Ishikawa (cell line): Measurements from ENCODE around the gene ZNF524.

Experiments
- CEBPB ChIP-seq: IDR thresholded peaks from 2 replicates; pipeline ENCODE4 v1.6.1; 2012
- CREB1 ChIP-seq: IDR thresholded peaks from 2 replicates; pipeline ENCODE4 v1.6.1; 2012; ENCODE audit warnings: low read depth
- EGR1 ChIP-seq: IDR thresholded peaks from 2 replicates; pipeline ENCODE4 v1.6.1; 2012
- EP300 ChIP-seq: IDR thresholded peaks from 2 replicates; pipeline ENCODE4 v1.6.1; 2012; ENCODE audit warnings: borderline replicate concordance
- FOXM1 ChIP-seq: IDR thresholded peaks from 2 replicates; pipeline ENCODE4 v1.6.1; 2012; ENCODE audit warnings: low read depth, borderline replicate concordance
- NFIC ChIP-seq: IDR thresholded peaks from 2 replicates; pipeline ENCODE4 v1.6.1; 2012
- RAD21 ChIP-seq: IDR thresholded peaks from 2 replicates; pipeline ENCODE4 v1.6.1; 2012; ENCODE audit warnings: low read depth
- TAF1 ChIP-seq: IDR thresholded peaks from 2 replicates; pipeline ENCODE4 v1.6.1; 2012; ENCODE audit warnings: low read depth, mild to moderate bottlenecking
- TCF12 ChIP-seq: IDR thresholded peaks from 2 replicates; pipeline ENCODE4 v1.6.1; 2012; ENCODE audit warnings: low read depth
- TEAD4 ChIP-seq: IDR thresholded peaks from 2 replicates; pipeline ENCODE4 v1.6.1; 2012
- YY1 ChIP-seq: IDR thresholded peaks from 2 replicates; pipeline ENCODE4 v1.6.1; 2012; ENCODE audit warnings: low read depth
- ZBTB7A ChIP-seq: IDR thresholded peaks from 2 replicates; pipeline ENCODE4 v1.6.1; 2012; ENCODE audit warnings: low read depth
- TF ChIP-seq, protein P1 (sequence below): IDR thresholded peaks from 2 replicates; pipeline ENCODE4 v1.6.1; 2012; ENCODE audit warnings: low read depth, mild to moderate bottlenecking
- TF ChIP-seq, protein P2 (sequence below): IDR thresholded peaks from 2 replicates; pipeline ENCODE4 v1.6.1; 2012
- TF ChIP-seq, protein P3 (sequence below): IDR thresholded peaks from 2 replicates; pipeline ENCODE4 v1.6.1; 2012

ZNF524 gene

DNA sequence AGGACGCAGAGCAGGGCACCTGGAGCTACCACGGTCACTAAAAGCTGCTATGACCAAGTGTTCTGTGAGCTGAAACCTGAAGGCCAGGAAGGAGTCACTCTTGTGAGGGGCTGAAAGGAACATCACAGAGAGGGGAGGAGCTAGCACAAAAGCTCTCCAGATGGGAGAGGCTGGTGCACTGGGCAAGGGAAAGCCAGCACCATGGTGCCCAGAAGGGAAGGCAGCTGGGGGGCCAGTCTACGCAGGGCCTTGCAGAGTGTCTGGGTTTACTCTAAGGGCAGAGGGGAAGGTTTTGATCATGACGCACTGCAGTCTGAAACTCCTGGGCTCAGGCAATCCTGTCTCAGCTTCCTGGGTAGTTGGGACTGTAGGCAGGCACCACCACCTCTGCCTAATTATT is 36.6 kb downstream of the ZNF524 start:
- no peak for TF ChIP-seq ZBTB7A
- TF ChIP-seq, protein P1, sequence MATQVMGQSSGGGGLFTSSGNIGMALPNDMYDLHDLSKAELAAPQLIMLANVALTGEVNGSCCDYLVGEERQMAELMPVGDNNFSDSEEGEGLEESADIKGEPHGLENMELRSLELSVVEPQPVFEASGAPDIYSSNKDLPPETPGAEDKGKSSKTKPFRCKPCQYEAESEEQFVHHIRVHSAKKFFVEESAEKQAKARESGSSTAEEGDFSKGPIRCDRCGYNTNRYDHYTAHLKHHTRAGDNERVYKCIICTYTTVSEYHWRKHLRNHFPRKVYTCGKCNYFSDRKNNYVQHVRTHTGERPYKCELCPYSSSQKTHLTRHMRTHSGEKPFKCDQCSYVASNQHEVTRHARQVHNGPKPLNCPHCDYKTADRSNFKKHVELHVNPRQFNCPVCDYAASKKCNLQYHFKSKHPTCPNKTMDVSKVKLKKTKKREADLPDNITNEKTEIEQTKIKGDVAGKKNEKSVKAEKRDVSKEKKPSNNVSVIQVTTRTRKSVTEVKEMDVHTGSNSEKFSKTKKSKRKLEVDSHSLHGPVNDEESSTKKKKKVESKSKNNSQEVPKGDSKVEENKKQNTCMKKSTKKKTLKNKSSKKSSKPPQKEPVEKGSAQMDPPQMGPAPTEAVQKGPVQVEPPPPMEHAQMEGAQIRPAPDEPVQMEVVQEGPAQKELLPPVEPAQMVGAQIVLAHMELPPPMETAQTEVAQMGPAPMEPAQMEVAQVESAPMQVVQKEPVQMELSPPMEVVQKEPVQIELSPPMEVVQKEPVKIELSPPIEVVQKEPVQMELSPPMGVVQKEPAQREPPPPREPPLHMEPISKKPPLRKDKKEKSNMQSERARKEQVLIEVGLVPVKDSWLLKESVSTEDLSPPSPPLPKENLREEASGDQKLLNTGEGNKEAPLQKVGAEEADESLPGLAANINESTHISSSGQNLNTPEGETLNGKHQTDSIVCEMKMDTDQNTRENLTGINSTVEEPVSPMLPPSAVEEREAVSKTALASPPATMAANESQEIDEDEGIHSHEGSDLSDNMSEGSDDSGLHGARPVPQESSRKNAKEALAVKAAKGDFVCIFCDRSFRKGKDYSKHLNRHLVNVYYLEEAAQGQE = no peak
- TF ChIP-seq TAF1 = no peak
- no peak for TF ChIP-seq NFIC

DNA sequence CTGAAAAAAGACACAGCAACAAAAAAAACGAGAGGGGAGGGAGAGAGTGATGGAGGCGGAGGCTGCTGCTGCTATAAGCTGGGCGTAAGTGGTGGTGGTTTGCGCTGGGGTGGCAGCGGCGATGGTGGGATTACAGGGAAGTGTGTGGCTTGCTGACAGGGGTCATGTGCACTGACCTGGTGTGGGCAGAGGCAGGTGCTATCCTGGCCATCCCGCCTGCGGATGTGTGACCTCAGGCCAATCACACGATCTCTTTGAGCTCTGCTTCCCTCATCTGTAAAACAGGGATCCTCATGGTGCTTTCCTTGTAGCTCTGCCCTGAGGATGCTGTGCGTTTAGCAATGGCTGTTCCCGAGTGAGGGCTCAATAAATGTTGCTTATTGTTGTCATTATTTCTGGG is 37.4 kb downstream of the ZNF524 start:
- TF ChIP-seq ZBTB7A (no peak), TCF12 (no peak), CEBPB (no peak), TAF1 (no peak), RAD21 (no peak), EP300 (no peak), FOXM1 (no peak), CREB1 (no peak), EGR1 (no peak), TEAD4 (no peak), YY1 (no peak)
- TF ChIP-seq, protein P2, sequence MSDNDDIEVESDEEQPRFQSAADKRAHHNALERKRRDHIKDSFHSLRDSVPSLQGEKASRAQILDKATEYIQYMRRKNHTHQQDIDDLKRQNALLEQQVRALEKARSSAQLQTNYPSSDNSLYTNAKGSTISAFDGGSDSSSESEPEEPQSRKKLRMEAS = no peak
- TF ChIP-seq, protein P3, sequence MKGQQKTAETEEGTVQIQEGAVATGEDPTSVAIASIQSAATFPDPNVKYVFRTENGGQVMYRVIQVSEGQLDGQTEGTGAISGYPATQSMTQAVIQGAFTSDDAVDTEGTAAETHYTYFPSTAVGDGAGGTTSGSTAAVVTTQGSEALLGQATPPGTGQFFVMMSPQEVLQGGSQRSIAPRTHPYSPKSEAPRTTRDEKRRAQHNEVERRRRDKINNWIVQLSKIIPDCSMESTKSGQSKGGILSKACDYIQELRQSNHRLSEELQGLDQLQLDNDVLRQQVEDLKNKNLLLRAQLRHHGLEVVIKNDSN = no peak
- TF ChIP-seq, protein P1 = no peak

DNA sequence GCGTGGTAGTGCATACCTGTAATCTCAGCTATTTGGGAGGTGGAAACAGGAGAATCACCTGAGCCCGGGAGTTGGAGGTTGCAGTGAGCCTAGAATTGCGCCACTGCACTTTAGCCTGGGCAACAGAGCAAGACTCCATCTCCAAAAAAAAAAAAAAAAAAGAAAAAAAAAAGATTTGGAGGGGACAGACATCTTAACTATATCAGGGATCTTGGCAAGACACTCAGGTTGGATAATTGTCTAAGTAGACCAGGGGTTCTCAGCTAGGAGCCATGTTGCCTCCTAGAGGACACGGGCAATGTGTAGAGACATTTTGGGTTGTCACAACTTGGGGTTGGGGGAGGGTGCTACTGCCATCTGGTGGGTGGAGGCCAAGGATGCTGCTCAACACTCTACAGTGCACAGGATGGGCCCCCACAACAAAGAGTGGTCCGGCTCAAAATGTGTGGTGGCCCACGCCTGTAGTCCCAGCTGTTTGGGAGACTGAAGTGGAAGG is 38.8 kb downstream of the ZNF524 start:
- TF ChIP-seq RAD21 (no peak), EP300 (no peak), EGR1 (no peak), YY1 (0 out of 2 replicates have a peak, but pooled peaks have one; percentile 62)
- TF ChIP-seq, protein P3 = no peak
- TF ChIP-seq, protein P1 = no peak
- TF ChIP-seq, protein P2 = no peak

DNA sequence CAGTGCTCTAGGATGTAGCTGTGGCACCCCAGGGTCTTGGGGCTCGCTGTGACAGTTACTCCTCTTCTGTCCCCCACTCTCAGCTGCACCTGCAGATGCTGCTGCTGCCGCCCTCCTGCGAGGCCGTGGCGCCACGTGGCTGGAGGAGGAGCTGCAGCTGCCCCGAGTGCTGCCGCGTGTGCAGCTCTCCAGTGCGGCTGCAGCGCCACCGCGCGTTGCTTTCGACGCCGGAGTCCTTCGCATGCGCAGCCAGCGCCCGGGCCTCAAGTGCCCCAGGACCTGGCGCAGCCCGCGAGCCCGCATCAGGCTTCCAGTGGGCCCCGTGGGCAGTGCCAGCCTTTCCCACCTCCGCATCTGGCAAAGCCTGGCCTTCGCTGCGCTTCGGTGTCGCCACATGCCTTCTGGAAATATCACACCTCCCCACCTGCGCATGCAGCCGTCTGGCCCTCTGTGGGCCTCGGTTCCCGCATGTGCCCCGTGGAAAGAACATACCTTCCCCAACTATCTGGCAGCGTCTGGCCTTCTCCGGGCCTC is 40.0 kb downstream of the ZNF524 start:
- TF ChIP-seq CEBPB (no peak), NFIC (no peak)

DNA sequence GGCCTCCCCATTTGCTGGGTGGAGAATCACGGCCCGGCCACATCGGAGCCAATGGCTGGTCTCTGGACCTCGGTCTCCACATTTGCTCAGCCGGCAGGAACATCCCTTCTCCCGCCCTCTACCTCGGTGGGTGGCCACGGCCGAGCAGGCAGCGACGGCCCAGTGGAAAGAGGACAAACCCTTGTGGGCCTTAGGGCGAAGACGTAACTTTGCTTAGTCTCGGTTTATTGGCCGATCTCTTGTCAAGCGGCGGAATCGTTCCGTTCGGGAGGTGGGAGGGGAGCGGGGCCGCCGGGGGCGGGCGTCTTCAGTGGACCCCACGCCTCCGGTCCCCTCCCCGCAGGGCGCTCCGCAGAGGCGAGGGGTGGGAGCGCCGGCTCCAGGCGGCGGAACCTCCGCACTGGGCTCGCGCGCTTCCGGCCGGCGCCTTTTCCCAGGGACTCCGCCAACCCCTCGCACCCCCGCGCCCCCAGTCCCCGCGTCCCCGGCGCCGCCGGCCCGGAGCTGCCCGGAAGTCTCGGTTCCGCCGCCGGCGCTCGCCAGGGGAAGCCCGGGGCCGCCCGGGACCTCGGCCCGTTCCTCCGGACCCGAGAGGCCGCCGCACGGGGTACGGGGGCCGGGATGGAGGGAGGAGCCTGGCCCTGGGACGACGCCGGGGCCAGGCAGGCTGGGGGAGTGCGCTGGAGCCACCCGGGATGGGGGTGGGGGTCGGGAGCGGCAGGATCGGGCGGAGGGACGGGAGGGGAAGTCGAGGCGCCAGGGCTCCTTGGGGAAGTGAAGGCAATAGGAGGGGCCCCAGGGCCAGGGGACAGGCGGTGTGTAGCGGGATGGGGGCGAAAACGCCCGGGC is 40.7 kb downstream of the ZNF524 start, which contains the start of gene ZNF580:
TSS of gene ZNF580 (plus strand) at position 426 of the 849 bp plus-strand sequence. CDS start 1,507 bp downstream, outside the sequence.
- TF ChIP-seq TEAD4 (no peak), TCF12 (no peak), ZBTB7A (peak; percentile 83), TAF1 (peak; percentile 70), EGR1 (0 out of 2 replicates have a peak, but pooled peaks have one; percentile 3), EP300 (no peak), YY1 (no peak), NFIC (no peak)
- TF ChIP-seq, protein P2 = peak; percentile 44; the same call in 1 of the 2 replicates
- TF ChIP-seq, protein P3 = no peak
